ENCODE results near the gene CENPVL2. TPM values are rescaled to one million over a fixed set of nuclear protein-coding genes. Genes with fewer than 3 reads are reported as not detected.
"Not testable (repeated sequence)": the region's sequence is repeated elsewhere in the genome, so short reads cannot be mapped to it uniquely, and the experiment has no call there.

The CENPVL2 gene
- total RNA-seq (2022) (not detected in 2 replicates), Bru-seq, nascent RNA (not detected), BruChase-seq, experiment 1, labeled RNA remaining after a 6-hour chase (not detected), BruChase-seq, experiment 2, labeled RNA remaining after a 2-hour chase (not detected)
- long read RNA-seq, result 0 reads

DNA sequence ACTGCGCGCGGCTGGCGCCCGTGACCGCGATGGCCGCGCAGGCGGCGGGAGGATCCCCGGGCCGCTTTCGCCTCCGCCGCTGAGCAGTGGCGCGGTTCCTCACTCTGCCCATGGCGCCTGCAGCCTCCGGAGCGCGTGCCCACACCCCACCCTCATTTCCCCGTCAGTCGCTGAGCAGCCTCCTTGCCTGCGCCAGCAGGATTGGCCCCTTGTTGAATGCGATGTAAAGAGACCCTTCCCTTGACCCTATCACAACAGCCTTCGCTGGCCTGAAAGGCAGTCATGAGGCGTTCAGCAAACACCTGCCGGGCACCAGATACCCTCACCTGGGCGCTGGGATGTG, at the start of gene CENPVL2:
Gene CENPVL2, minus strand, starts transcription at position 112 of the 343 bp plus-strand sequence. Its CDS starts 0 bp downstream, at position 112.
- intact Hi-C loops (cut with micrococcal nuclease; ENCODE audit: unreplicated experiment); H3K4me3 Mint-ChIP-seq (ENCODE audit: low read depth, unreplicated experiment); H3K27me3 Mint-ChIP-seq (ENCODE audit: unreplicated experiment); H3K9me3 Mint-ChIP-seq (ENCODE audit: low read depth, unreplicated experiment); H3K36me3 Mint-ChIP-seq (ENCODE audit: insufficient read depth, unreplicated experiment); H3K4me1 Mint-ChIP-seq (ENCODE audit: low read depth, unreplicated experiment); CTCF ChIA-PET; BruUV-seq (replicated peaks); H3K27ac Mint-ChIP-seq (ENCODE audit: unreplicated experiment); DNase-seq: not testable (repeated sequence)

DNA sequence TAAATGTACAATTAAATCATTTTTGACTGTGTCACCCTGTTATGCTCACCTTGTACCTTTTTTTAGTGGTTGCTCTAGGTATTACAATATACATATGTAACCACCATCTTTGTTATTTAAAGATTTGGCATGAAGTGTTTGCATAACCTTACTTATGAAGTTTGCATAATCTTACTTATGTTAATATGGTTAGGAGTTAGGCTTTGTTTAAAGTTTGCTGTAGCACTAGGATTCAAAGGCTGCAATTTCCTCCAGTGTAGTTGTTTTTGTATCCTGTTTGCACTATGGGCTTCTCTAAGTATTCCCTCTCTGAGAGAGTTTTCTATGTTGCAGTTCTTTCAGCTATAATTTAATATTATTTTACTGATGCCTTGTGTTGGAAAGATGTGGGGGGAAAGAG, 45.6 kb upstream of the CENPVL2 start:
- TF ChIP-seq, protein P1, sequence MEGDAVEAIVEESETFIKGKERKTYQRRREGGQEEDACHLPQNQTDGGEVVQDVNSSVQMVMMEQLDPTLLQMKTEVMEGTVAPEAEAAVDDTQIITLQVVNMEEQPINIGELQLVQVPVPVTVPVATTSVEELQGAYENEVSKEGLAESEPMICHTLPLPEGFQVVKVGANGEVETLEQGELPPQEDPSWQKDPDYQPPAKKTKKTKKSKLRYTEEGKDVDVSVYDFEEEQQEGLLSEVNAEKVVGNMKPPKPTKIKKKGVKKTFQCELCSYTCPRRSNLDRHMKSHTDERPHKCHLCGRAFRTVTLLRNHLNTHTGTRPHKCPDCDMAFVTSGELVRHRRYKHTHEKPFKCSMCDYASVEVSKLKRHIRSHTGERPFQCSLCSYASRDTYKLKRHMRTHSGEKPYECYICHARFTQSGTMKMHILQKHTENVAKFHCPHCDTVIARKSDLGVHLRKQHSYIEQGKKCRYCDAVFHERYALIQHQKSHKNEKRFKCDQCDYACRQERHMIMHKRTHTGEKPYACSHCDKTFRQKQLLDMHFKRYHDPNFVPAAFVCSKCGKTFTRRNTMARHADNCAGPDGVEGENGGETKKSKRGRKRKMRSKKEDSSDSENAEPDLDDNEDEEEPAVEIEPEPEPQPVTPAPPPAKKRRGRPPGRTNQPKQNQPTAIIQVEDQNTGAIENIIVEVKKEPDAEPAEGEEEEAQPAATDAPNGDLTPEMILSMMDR (IDR thresholded peaks at IDR 0.05; ENCODE audit: unreplicated experiment), result no peak
- Mint-ChIP-seq H3K27ac (ENCODE audit: unreplicated experiment) (no peak overlapping the region), H3K27me3 (ENCODE audit: unreplicated experiment) (no peaks in the 10 kb centered on the region), H3K36me3 (ENCODE audit: insufficient read depth, unreplicated experiment) (no peaks in the 10 kb centered on the region), H3K9me3 (ENCODE audit: low read depth, unreplicated experiment) (no peaks in the 10 kb centered on the region), H3K4me1 (ENCODE audit: low read depth, unreplicated experiment) (no peaks in the 10 kb centered on the region), H3K4me3 (ENCODE audit: low read depth, unreplicated experiment) (no peak overlapping the region)
- CTCF ChIA-PET, result no interaction called here
- no TSS peak for BruUV-seq (replicated peaks)
- no peak for DNase-seq
- intact Hi-C loops (cut with micrococcal nuclease; ENCODE audit: unreplicated experiment), result no loop called here

DNA sequence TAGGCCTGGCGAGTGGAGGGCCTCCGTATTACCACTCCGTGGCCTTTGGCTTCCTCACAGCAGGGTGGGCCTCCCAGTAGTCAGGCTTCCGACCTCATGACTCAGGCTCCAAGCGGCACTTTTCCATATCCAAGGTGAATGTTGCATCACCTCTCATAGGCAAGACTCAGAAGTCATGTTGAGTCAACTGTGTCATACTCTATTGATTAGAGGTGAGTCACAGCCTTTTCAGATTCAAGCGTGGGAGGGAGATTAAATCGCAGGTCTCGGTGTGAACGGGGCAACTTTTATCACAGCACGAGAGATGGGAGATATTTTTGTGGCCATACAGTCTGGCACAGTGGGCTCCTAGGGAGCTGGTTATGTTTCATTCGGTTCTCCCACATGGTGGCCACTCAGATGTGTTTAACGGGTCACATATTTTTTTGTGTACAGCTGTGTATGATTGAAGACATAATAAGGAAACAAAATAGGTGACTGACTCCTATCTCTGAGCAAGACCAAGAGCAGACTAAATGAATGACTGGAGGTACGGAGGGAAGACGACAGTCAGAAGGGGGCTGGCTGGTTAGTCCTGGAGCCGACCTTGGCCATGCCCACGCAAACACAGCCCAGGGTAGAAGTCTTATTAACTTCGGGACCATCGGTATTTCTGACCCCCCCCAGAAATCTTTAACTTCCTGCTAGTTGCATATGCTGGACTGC, 30.5 kb upstream of the CENPVL2 start:
- BruUV-seq (replicated peaks); CTCF ChIA-PET; H3K27ac Mint-ChIP-seq (ENCODE audit: unreplicated experiment); H3K9me3 Mint-ChIP-seq (ENCODE audit: low read depth, unreplicated experiment); DNase-seq; H3K27me3 Mint-ChIP-seq (ENCODE audit: unreplicated experiment); H3K36me3 Mint-ChIP-seq (ENCODE audit: insufficient read depth, unreplicated experiment); intact Hi-C loops (cut with micrococcal nuclease; ENCODE audit: unreplicated experiment); H3K4me3 Mint-ChIP-seq (ENCODE audit: low read depth, unreplicated experiment); H3K4me1 Mint-ChIP-seq (ENCODE audit: low read depth, unreplicated experiment): not testable (repeated sequence)

DNA sequence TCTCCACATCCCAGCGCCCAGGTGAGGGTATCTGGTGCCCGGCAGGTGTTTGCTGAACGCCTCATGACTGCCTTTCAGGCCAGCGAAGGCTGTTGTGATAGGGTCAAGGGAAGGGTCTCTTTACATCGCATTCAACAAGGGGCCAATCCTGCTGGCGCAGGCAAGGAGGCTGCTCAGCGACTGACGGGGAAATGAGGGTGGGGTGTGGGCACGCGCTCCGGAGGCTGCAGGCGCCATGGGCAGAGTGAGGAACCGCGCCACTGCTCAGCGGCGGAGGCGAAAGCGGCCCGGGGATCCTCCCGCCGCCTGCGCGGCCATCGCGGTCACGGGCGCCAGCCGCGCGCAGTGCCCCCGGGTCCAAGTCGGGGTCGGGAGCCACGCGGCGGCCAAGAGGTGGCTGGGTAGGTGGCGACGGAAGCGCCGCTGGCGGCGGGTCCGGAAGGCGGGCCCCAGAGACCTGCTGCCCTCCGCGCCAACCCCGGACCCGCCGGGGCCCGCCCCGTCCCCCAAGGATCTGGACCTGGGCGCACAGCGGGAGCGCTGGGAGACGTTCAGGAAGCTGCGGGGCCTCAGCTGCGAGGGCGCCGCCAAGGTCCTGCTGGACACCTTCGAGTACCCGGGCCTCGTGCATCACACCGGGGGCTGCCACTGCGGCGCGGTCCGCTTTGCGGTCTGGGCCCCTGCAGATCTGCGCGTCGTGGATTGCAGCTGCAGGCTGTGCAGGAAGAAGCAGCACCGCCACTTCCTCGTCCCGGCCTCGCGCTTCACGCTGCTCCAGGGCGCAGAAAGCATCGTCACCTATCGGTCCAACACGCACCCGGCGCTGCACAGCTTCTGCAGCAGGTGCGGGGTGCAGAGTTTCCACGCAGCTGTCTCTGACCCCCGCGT, 27.9 kb upstream of the CENPVL2 start, which contains the start of gene CENPVL1:
Gene CENPVL1, plus strand, starts transcription at position 236 of the 888 bp plus-strand sequence. Its CDS starts 0 bp downstream, at position 236.
- CTCF ChIA-PET; H3K4me3 Mint-ChIP-seq (ENCODE audit: low read depth, unreplicated experiment); BruUV-seq (replicated peaks); H3K27ac Mint-ChIP-seq (ENCODE audit: unreplicated experiment); DNase-seq; H3K36me3 Mint-ChIP-seq (ENCODE audit: insufficient read depth, unreplicated experiment); intact Hi-C loops (cut with micrococcal nuclease; ENCODE audit: unreplicated experiment); H3K27me3 Mint-ChIP-seq (ENCODE audit: unreplicated experiment); H3K4me1 Mint-ChIP-seq (ENCODE audit: low read depth, unreplicated experiment); H3K9me3 Mint-ChIP-seq (ENCODE audit: low read depth, unreplicated experiment): not testable (repeated sequence)

DNA sequence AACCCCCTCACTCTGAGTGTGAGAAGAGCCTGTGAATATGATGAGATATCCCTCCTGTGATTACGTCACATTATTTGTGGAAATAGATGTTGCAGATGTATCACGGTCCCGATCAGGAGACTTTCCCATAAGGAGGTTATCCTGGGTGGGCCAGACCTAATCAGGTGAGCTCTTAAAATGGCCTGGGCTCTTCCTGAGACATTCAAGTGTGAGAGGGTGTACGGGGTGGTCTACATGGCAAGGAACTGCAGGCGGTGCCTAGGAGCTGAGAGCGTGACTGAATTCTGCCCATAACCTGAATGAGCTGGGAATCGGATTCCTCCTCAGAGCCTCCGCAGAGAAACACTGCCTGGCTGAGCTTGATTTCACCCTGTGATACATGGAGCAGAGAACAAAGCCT, 14.8 kb upstream of the CENPVL2 start:
- CTCF ChIA-PET, result no interaction called here
- H3K27me3 Mint-ChIP-seq (ENCODE audit: unreplicated experiment), result no peaks in the 10 kb centered on the region
- H3K4me1 Mint-ChIP-seq (ENCODE audit: low read depth, unreplicated experiment), result no peaks in the 10 kb centered on the region
- H3K9me3 Mint-ChIP-seq (ENCODE audit: low read depth, unreplicated experiment), result no peaks in the 10 kb centered on the region
- TF ChIP-seq, protein P1 (IDR thresholded peaks at IDR 0.05; ENCODE audit: unreplicated experiment), result no peak
- H3K4me3 Mint-ChIP-seq (ENCODE audit: low read depth, unreplicated experiment), result no peak overlapping the region
- no peaks in the 10 kb centered on the region for H3K36me3 Mint-ChIP-seq (ENCODE audit: insufficient read depth, unreplicated experiment)
- H3K27ac Mint-ChIP-seq (ENCODE audit: unreplicated experiment), result no peak overlapping the region
- no TSS peak for BruUV-seq (replicated peaks)
- no peak for DNase-seq
- intact Hi-C loops (cut with micrococcal nuclease; ENCODE audit: unreplicated experiment), result no loop called here

Data from Calu3 (cell line).